ENCODE data around the gene SF3A1. TPM values are rescaled to one million over a fixed set of nuclear protein-coding genes. Genes with fewer than 3 reads are reported as not detected.

SF3A1 gene
- total RNA-seq, 2 donors from 2014 or later = 30.6 to 77.1 TPM

DNA sequence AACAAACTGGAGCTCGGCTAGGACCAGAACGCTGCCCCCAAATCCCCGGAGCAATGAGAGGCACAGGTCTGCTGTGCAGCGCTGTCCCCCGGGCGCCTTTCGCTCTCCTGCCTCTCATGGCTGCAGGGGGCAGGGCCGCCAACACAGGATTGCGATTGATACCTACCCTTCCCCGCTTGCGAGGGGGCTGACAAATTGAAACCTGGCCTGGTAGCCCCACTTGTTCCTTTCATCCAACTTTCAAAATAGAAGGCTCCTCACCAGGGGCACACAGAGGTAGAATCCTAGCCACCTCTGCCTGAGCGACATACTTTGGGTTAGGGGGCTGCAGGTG is 66.7 kb downstream of the SF3A1 start:
- WGBS, 2 donors = 23 to 25% methylated on average over 4 to 12 of the region's 12 CpGs
- no peak for TF ChIP-seq POLR2A (IDR thresholded peaks at IDR 0.05)
- TF ChIP-seq, protein P1, sequence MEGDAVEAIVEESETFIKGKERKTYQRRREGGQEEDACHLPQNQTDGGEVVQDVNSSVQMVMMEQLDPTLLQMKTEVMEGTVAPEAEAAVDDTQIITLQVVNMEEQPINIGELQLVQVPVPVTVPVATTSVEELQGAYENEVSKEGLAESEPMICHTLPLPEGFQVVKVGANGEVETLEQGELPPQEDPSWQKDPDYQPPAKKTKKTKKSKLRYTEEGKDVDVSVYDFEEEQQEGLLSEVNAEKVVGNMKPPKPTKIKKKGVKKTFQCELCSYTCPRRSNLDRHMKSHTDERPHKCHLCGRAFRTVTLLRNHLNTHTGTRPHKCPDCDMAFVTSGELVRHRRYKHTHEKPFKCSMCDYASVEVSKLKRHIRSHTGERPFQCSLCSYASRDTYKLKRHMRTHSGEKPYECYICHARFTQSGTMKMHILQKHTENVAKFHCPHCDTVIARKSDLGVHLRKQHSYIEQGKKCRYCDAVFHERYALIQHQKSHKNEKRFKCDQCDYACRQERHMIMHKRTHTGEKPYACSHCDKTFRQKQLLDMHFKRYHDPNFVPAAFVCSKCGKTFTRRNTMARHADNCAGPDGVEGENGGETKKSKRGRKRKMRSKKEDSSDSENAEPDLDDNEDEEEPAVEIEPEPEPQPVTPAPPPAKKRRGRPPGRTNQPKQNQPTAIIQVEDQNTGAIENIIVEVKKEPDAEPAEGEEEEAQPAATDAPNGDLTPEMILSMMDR (IDR thresholded peaks at IDR 0.05) = no peak
- H3K36me3 ChIP-seq (replicated peaks in 1 of 2; ENCODE audit: insufficient read depth in 1 of 2, low read depth in 2 of 2) = peaks cover 0 to 6% of the 10 kb centered on the region in 2 donors

DNA sequence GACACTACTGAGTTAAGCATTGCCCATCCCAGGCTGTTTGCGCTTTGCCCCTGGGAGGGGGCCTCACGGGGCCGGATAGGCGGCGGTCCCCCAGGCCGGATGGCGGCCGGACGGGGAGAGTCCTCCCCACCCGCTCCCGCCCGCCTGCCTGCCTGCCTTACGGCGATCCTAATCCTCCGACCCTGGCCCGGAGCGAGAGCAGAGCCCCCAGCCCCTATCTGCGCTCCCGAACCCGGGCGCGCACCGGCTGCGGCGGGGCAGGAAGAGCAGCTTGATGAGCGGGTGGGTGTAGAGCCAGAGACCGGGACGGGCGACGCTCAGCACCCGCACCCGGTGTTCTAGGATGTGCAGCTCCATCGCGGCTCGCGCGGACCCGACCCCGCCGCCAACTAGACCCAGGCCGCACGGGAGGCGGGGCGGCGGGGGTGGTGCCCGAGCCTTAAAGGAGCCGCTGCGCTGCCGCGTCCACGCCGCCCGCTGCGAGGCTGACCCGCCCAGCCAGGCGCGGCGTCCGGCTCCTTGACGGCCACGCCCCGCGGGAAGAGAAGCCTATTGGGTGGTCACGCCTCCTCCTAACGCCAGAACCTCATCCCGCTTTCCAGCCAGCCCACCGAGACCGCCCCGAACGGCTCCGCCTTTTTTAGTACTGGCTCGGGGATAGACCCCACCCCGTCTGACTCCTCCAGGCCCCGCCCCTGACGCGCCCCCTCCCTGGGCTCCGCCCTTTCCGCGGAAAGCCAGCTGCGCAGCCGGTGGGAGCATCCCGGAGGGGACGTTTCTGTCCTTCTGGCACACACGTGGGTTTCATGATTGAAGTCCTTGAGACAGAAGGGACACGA is 67.3 kb downstream of the SF3A1 start, which contains the start of gene CASTOR1:
Gene CASTOR1, minus strand, starts transcription at position 365 of the 839 bp plus-strand sequence. Its CDS starts 8 bp downstream, at position 357.
- intact Hi-C loops (cut with DNase I) = no loop called here
- 0% methylated on average over 6 to 81 of the region's 85 CpGs for WGBS, 2 donors
- TF ChIP-seq, protein P1 (IDR thresholded peaks at IDR 0.05) = peak in 1 of 7 experiments; percentile 6
- peak; percentile 57 to 85 (median 61) for TF ChIP-seq POLR2A (IDR thresholded peaks at IDR 0.05)
- no peaks in the 10 kb centered on the region for H3K27me3 ChIP-seq
- no peaks in the 10 kb centered on the region for H3K9me3 ChIP-seq
- peaks cover 38% of the 10 kb centered on the region for H3K4me1 ChIP-seq
- DNase-seq (peak; percentile 99), ATAC-seq (peak; percentile 88)
- H3K36me3 ChIP-seq (replicated peaks in 1 of 2; ENCODE audit: insufficient read depth in 1 of 2, low read depth in 2 of 2) = peaks cover 0 to 6% of the 10 kb centered on the region in 2 donors
- H3K4me3 ChIP-seq = peak within 1 kb of the TSS; percentile 50 to 74
- peak within 1 kb of the TSS; percentile 85 to 90 (median 88) for H3K27ac ChIP-seq

More for the DNA sequence above, 66.7 kb downstream of the SF3A1 start:
- no peak overlapping the region for H3K4me3 ChIP-seq
- ATAC-seq (peak; percentile 8), DNase-seq (no peak)
- H3K27me3 ChIP-seq = no peaks in the 10 kb centered on the region
- H3K4me1 ChIP-seq = peaks cover 38% of the 10 kb centered on the region
- peak overlapping the region; percentile 85 to 90 (median 88) for H3K27ac ChIP-seq
- intact Hi-C loops (cut with DNase I) = no loop called here
- H3K9me3 ChIP-seq = no peaks in the 10 kb centered on the region

DNA sequence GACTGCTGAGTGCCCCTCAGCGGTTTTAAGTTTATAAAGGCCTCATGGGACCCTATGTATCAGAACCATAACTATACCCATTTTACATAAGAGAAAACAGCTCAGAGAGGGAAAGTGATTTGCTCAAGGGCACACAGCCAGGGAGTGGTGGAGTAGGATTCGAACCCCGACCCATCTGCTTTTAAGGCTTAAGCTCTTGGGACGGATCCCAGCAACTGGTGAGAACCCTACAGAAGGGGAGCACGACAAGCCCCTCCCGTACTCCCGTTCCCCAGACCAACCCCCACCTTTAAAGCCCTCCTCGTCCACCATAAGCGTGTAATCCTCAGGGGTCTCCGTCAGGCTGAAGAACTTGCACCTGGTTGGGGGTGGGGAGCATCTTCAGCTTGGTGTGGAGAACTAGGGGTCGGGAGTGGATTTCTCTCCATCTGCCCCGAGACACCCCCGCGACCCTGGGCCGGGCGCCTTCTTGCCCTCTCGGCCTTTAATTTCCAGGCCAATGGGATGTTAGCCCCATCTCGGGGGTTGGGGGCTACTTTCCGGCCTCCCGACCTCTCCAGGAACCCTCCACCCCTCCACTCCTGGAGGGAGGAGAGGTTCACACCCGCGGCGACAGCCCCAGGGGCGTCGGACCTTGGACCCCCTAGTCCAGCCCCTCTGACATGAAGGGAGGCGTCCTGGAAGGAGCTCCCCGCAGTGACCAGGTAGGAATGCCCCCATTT is 68.1 kb downstream of the SF3A1 start:
- H3K36me3 ChIP-seq (replicated peaks in 1 of 2; ENCODE audit: insufficient read depth in 1 of 2, low read depth in 2 of 2) = peaks cover 0 to 2% of the 10 kb centered on the region in 2 donors
- no peak for ATAC-seq
- H3K4me1 ChIP-seq = peaks cover 38% of the 10 kb centered on the region
- H3K27me3 ChIP-seq = no peaks in the 10 kb centered on the region
- DNase-seq = no peak
- TF ChIP-seq POLR2A (IDR thresholded peaks at IDR 0.05) = peak in 1 of 3 donors; percentile 8
- TF ChIP-seq, protein P1 (IDR thresholded peaks at IDR 0.05) = no peak
- no peaks in the 10 kb centered on the region for H3K9me3 ChIP-seq
- H3K27ac ChIP-seq = peak overlapping the region; percentile 85 to 90 (median 88)
- peak overlapping the region; percentile 50 to 74 for H3K4me3 ChIP-seq
- intact Hi-C loops (cut with DNase I) = no loop called here
- 14 to 36% methylated on average over 10 to 27 of the region's 27 CpGs for WGBS, 2 donors

DNA sequence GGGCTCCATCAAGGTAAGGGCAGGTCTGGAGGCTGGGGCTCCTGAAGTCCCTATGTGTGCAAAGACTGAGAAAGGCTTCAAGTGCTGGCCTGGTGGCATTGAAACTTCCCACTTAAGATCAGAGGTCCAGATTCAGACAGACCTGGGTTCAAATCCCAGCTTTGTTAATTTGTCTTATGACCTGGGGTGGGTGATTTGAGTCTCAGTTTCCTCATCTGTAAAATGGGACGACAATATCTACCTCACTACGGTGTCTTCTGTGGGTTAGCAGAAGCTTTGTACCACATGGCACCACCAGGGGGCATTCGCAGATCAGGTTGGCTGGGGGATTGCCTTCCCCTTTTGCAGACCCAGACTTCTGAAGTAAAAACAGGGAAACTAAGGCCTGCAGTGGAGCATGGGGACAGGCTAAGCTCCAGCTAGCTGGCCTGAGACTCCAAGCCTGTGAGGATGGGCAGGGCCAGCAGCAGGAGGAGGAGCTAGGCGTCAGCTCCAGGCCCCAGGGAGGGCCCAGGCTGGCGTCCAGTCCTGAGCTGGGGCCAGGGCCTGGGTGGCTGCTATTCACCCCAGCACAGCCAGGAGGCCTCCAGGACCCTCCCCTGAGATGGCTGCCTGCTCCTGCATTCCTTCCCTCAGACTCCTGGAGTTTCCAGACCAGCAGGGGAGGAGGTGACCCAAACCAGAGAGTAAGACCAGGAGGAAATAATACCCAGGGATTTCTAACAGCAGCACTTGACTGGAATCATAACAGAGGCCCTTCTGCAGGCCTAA is 68.9 kb downstream of the SF3A1 start:
- Histone ChIP-seq H3K4me1 (peaks cover 38% of the 10 kb centered on the region), H3K9me3 (no peaks in the 10 kb centered on the region), H3K27ac (peak overlapping the region; percentile 85 to 90 (median 88)), H3K36me3 (replicated peaks in 1 of 2; ENCODE audit: insufficient read depth in 1 of 2, low read depth in 2 of 2) (peaks cover 0 to 1% of the 10 kb centered on the region in 2 donors), H3K27me3 (no peaks in the 10 kb centered on the region), H3K4me3 (no peak overlapping the region)
- peak in 2 of 3 donors; percentile 32 to 47 for TF ChIP-seq POLR2A (IDR thresholded peaks at IDR 0.05)
- TF ChIP-seq, protein P1 (IDR thresholded peaks at IDR 0.05) = peak; percentile 54 to 86 (median 66)
- ATAC-seq (peak; percentile 57), DNase-seq (peak; percentile 85 to 90 (median 88))
- intact Hi-C loops (cut with DNase I) = no loop called here
- 9 to 10% methylated on average over 3 to 5 of the region's 5 CpGs for WGBS, 2 donors

Measured in body of pancreas (tissue), 4 donors.